Stimulated activated CD4-positive, alpha-beta T cell treated with anti-CD3 and anti-CD28 coated beads, Interleukin-4, amount 100 ng/mL, for 24 hours (primary cell): ENCODE measurements around the gene CYLD.

Source experiments
- DNase-seq: peaks from one replicate; pipeline ENCODE4 v3.0.0-alpha.2; 2020

Gene CYLD

DNA sequence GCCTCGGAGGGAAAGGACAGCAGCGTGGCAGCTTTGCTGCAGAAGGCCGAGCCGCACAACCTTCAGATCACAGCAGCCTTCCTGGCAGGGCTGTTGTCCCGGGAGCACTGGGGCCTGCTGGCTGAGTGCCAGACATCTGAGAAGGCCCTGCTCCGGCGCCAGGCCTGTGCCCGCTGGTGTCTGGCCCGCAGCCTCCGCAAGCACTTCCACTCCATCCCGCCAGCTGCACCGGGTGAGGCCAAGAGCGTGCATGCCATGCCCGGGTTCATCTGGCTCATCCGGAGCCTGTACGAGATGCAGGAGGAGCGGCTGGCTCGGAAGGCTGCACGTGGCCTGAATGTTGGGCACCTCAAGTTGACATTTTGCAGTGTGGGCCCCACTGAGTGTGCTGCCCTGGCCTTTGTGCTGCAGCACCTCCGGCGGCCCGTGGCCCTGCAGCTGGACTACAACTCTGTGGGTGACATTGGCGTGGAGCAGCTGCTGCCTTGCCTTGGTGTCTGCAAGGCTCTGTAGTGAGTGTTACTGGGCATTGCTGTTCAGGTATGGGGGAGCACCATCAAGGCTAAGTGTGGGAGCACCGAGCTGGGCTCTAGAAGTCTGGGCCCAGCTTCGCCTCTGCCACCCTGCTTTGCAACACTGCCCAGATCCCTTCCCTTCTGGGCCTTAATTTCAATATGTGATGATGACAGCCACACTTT lies 29.9 kb upstream of the CYLD start:
- no peak for DNase-seq

DNA sequence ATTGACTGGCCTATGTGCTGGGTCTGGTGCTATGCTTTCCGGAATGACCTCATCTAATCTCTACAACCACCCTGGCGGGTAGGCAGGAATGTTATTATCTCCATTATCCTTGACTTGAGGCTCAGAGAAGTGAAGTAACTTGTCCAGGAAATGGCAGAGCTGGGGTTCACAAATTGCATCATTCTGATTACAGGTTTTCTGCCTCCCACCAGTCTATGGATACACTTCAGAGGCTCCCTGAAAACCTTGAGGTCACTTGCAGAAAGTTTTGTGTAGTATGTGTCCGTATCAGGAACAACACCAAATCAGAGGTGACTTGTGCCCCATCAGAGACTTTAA lies 29.4 kb upstream of the CYLD start:
- no peak for DNase-seq

- DNase-seq, result no peak
Measured at GRCh38 chr16:50712956-50713355, 28.9 kb upstream of the CYLD start.

DNA sequence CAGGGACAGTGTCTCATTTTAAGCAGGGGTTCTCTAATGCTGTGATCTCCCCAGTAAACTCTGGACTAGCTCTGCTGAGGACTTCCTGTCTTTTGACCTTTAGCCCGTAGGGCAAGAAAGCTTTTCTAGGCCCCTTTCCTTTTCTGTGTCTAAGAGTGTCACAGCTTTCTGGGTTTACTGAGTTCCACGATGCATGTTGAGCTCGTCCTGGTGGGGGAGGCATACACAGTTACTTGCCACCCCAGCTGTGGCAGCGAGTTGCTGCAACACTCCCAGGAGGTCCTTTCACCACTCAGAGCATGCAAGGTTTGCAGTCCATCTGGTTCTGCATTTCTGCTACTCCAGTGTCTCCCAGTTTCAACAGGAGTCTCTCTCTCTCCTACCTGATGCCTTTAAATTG lies 24.8 kb upstream of the CYLD start:
- DNase-seq, result no peak

DNA sequence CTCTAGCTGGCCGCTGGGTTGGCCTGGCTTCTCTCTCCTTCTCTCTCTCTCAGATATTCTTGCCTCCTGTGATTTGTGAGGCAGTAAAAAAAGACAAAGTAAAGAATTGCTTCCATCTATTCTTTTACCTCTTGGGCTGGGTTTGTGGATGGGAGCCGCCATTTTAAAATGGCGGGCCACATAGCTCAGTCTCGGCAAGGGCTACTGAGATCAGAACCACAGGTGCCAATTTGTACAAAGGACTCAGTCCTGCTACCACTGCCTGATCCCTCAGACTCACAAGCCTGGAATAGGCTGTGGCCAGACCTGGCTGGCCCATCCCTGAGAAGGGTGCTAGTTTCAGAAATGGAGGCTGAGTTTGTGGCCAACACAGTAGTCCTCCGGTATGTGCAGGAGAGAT lies 24.4 kb upstream of the CYLD start:
- DNase-seq, result no peak

DNA sequence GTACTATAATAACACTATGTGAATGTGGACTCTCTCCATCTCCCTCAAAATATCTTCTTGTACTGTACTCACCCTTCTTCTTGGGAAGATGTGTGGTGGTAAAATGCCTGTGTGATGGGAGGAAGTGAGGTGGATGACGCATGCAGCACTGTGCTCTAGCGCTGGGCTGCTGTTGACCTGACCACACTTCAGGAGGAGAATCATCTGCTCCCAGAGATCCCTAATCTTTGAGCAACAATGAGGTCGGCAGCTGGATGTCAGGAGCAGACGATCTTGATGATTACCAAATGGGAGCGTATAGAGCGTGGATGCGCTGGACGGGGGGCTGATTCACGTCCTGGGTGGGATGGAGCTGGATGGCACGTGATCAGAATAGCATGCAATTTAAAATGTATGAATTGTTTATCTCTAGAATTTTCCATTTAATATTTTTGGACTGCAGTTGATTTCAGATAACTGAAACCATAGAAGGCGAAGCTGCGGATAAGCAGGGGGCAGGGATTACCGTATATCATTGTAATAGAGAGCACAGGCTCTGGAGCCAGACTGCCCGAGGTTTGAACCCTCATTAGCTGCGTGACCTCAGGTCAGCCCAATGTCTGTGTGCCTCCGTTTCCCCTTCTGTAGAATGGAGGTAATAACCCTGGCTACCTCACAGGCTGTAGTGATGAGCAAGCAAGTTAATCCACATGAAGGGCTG lies 23.7 kb upstream of the CYLD start:
- DNase-seq, result no peak

GRCh38 chr16:50718761-50719400 lies 23.0 kb upstream of the CYLD start:
- DNase-seq, result no peak

DNA sequence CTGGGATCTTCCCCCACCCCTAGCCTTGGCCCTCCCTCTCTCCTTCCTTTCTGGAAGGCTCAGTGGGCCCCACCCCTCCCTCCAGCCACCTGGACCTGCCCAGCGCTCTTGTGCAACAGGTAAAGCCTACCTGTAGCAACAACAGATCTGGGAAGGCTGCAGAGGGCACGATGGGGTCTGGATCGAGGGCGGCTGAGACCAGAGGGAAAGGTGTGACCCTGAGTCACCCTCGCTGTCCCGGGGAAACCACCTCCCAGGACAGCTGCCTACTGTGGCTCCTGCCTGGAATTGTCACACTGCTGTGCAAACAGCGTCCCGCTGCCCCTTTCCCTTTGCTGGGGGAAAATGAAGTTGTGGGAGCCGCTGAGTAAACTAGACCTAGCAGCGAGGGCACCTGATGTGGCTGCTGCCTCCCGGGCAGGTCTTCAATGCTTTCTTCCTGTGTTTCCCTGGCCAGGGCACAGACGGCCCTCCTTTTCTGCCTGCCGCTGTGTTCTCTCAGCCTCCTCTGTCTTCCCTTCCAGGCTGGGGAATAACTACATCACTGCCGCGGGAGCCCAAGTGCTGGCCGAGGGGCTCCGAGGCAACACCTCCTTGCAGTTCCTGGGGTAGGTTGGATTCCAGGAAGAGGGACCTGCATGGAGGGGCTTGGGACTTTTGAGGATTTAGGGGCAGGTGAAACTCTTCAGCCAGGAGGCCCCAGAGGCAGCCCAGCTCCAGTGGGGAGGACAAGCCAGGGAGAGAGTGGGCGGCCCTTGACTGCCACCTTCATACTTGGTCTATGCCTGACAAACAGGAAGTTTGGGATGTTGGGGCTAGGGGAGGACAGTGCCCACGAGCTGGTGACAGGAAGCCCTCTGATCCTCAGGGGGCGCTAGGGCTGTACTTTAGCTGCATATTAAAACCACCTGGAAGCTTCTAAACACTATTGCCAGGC lies 22.2 kb upstream of the CYLD start:
- DNase-seq, result no peak

DNA sequence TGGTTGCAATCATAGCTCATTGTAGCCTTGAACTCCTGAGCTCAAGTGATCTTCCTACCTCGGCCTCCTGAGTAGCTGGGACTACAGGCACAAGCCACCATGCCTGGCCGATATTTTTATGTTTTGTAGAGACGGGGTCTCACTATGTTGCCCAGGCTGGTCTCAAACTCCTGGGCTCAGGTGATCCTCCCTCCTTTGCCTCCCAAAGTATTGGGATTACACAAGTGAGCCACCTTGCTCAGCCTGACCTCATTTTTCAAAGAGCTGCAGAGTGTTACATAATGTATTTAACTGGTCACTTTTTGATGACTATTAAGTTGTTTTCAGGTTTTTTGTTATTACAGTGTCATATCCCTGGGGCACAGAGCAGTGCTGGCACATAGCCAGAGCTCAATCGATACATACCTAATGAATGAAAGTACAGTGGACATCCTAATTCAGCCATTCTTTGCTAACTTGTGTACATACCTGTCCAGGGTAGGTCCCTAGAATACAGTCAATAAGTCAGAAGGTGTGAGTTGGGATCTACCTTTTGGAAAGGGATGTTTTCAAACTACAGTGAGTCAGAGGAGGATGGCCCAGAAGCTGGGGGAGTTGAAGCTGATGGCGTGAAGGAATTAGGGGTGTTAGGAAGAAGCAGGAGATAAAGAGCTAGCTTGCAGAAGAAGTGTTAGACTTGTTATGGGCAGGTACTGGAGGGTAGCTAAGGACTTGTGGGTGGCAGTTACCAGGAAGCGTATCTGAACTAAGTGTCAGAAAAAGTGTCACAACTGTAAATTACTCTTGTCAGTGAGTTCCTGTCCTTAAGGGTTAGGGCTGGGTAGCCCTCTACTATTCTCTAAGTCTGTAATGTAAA lies 20.1 kb upstream of the CYLD start:
- no peak for DNase-seq

DNA sequence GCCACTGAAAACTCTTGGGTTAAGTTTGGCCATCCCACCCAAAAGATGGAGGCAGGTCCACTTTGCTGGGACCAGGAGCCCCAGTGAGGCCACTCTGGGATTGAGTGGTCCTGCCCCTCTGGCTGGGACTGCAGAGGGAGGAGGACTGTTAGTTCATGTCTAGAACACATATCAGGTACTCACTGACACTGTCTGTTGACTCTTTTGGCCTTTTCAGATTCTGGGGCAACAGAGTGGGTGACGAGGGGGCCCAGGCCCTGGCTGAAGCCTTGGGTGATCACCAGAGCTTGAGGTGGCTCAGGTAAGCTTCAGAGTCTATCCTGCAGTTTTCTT lies 19.5 kb upstream of the CYLD start:
- no peak for DNase-seq

- DNase-seq, result no peak
Measured at GRCh38 chr16:50722960-50723359, 18.9 kb upstream of the CYLD start.

DNA sequence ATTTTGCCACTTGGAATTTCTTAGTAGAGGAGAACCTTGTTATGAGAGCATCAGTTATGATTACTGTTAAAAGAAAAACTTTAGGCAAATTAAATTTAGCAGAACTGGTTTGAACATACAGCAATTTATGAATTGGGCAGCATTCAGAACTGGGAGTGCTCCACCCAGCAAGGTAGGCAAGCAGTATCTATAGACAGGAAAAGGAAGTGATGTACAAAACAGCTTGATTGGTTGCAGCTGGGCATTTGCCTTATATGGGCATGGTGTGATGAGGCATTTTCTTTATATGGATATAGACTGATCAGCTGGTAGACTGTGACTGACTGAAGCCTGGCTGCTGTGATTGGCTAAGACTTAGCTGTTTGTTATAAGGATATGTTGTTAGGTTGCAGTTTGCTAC lies 17.6 kb upstream of the CYLD start:
- no peak for DNase-seq

DNA sequence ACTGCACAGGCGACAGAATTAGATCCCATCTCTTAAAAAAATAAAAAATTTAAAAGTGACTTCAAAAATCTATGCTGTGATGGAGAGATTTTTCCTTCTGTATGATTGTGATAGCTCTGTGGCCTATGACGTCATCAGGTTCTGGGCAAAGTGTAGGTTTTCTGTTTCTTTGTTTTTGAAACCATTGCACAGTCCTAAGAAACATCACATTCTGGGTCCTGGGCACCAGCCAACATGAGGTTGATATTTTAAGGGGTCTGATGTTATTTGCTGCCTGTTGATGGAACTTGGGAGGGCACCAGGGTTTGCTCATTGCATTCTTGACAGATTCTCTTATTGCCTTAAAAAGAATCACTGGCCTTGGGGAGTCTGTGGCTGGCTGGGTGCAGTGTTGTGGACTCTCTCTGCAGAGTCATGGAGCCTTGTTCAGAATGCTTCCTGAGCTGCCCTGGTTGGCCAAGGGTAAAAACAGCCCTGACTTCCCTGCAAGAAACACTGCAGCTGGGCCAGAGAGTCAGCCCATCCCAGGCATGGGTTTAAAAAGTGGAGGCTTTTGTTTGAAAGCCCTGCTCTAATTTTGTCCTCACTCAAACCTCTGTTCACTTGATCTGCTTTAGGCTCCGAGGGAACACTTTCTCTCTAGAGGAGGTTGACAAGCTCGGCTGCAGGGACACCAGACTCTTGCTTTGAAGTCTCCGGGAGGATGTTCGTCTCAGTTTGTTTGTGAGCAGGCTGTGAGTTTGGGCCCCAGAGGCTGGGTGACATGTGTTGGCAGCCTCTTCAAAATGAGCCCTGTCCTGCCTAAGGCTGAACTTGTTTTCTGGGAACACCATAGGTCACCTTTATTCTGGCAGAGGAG lies 10.5 kb upstream of the CYLD start:
- DNase-seq, result no peak

- no peak for DNase-seq
Measured at GRCh38 chr16:50731989-50732832, 9.7 kb upstream of the CYLD start.

- DNase-seq, result no peak
Measured at GRCh38 chr16:50733468-50733867, 8.4 kb upstream of the CYLD start.

GRCh38 chr16:50735629-50736122 lies 6.2 kb upstream of the CYLD start:
- peak; percentile 22 for DNase-seq

GRCh38 chr16:50736448-50736847 lies 5.4 kb upstream of the CYLD start:
- DNase-seq, result no peak

GRCh38 chr16:50737420-50737959 lies 4.4 kb upstream of the CYLD start:
- no peak for DNase-seq

GRCh38 chr16:50739031-50739430 lies 2.9 kb upstream of the CYLD start:
- DNase-seq, result no peak

- DNase-seq, result peak; percentile 36
Measured at GRCh38 chr16:50740736-50741135, 1.1 kb upstream of the CYLD start.
